GM19372 (cell line): ENCODE data around the gene NMRK2.

Experiments used
- ATAC-seq: cut with Tn5 transposase; IDR thresholded peaks from one replicate; pipeline ENCODE4 v1.9.1; 2021; ENCODE audit warnings: mild to moderate bottlenecking, low read depth, moderate library complexity; ENCODE audit not compliant: unreplicated experiment

The NMRK2 gene

DNA sequence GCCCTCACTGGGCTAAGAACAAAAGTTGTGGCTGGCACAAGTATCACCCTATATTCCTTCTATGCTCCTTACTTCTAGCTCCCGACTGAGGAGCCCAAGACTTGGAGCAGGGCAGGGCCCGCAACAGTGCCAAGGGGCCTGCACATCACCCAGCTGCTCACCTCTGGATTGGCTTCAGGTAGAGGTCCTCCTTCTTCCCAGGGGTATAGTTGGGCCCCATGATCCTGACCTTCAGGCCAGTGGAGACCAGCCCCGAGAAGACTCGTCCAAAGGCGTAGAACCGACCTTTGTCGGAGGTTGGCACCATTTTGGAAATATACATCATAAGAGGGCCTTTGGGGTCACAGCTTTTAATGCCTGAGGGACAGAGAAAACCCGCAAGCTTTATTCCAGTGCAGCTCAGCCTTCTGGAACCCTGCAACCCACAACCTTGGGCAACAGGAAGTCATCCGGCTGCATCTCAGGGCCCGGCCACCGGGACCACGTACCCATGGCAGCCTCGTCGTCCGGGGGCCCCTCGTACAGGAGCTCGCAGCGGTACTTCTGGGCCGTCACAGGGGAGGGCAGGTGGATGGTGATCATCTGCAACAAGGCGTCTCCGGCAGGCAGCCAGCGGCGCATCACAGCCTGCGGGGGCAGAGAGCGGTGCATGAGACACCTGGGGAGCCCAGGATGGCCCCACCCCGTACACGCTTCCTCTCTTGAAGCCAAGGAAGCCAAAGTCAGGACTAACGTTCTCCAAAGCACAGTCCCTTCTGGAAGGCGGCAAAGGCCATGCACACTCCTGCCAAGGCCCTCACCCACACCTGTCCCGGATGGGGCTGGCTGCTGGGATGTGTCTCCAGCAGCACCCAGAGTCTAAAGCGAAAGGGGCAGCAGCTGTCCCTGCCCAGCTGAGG, 47.7 kb downstream of the NMRK2 start:
- no peak for ATAC-seq

GRCh38 chr19:3981373-3981735, 48.5 kb downstream of the NMRK2 start:
- no peak for ATAC-seq

DNA sequence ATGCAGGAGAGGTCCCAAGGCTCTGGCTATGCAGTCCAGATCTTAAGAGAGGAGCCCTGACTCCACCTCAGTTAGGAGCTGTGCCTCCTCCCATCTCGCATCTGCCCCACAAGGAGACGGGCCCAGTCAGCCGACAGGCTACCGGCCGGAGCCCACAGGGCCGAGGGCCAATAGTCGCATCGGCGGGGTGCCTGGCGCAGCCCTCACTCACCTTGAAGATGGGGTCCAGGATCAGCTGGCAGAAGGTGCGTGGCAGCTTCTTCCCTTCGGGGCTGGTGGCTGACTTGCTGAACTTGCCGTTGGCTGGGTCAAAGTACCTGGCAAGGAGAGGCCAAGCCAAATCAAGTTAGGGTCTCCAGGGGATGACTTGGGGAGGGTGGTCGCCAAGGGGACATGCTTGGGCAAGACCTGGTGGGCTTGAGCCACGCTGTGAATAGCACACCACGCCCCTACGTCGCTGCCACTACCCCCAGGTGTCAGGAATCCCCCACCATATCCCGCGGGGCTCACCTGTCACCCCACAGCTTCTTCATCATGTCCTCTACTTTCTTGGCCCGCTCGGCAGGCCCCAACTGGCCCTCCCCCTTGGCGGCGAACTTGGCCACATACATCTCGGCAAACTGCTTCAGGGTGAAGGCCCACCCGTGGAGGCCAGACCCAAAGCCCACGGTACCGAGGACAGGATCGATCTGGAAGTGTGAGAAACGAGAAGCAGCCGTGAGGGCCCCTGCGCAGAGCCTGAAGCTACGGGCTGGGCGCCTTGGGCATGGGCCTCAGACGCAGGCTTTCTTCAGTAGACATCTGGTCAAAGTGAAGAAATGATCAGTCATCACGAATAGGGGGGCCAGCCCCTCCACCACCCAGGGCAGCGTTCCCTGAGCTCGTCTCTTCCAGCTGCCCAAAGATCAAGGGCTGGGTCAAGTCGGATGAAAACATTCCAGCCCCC, 49.1 kb downstream of the NMRK2 start:
- no peak for ATAC-seq

DNA sequence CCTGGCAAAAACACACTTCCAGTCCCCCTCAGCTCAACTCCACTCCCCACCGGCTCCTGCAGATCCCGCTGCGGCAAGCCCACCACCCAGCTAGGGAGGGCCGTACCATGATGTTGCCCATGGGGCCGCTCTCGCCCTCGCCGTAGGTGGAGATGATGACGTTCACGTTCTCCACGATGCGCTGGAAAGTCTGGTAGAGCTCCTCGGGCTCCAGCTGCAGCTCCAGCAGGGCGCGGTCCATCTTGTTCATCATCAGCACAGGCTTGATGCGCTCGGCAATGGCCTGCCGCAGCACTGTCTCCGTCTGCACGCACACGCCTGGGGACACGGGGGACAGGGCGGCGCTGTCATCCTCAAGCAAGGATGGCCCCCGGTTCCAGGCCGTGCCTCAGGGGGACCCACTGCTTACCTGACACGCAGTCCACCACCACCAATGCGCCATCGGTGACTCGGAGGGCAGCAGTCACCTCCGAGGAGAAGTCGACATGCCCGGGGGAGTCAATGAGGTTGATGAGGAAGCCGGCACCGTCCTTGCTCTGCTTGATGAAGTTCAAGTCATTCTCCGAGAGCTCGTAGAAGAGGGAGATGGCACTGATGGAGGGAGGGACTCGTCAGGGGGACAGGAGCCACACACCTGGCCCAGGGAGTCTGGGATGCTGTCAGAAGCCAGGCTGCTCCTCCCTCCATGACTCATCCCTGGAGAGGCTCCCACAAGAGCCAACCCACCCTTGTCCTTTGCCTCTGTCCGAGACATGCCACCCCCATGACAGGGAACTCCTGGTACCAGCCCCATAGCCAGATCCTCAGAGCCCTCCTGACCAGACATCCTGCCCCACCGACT, 50.1 kb downstream of the NMRK2 start:
- ATAC-seq, result no peak

DNA sequence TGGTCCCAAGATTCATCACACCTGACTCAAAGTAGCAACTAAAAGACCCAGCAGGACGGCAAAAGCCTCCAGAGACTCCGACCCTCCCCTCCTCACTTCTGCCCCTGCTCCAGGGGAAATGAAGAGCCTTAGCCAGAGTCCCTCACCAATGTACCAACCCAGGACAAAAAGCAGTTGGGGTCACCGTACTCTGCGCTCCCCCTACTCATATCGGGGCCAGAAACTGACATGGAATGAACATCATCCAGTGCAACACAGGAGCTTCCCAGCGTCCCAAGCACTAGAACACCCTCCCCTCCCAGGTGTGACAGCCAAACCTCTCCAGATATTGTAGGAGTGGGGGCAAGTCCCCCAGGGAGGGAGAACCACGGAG, 50.7 kb downstream of the NMRK2 start:
- ATAC-seq, result no peak

DNA sequence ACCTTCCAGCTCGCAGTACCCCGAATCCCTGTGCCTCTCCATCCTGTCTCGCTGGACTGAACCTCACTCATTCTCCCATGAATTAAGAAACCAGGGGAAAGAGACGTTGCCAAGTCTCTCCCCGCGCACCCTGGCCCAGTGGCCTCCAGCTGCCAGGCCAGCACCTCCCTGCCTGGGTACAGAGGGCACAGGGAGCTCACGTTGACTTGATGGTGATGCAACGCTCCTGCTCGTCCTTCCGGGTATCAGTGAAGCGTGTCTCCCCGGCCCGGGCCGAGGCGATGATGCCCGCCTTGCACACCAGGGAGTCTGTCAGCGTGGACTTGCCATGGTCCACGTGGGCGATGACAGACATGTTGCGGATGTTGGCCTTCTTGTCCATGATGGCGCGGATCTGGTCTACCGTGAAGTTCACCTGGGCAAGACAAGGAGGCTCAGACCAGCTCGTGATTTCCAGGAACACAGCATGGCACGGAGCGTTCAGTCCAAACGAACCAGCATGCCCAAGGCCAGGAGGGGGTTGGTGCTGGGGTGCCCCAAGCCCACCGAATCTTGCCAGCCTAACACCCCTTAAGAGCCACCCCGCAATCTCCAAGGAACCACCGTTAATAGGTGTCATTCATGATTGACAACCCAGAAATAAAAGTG, 51.2 kb downstream of the NMRK2 start:
- no peak for ATAC-seq

DNA sequence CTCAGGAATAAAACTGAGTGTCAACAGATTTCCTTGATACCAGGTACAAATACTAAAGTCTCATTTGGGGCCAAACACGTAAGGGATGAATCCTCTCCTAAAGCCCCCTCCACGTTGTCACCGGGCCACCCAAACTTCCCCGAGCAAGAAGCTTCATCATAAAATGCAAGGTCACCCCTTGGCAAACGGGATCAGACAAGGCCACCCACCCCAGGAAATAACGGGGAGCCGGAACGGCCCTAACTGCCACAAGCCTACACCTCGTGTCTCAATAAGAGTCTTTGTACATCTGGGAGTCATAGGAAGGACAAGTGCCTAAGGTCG, 51.7 kb downstream of the NMRK2 start:
- ATAC-seq, result no peak

DNA sequence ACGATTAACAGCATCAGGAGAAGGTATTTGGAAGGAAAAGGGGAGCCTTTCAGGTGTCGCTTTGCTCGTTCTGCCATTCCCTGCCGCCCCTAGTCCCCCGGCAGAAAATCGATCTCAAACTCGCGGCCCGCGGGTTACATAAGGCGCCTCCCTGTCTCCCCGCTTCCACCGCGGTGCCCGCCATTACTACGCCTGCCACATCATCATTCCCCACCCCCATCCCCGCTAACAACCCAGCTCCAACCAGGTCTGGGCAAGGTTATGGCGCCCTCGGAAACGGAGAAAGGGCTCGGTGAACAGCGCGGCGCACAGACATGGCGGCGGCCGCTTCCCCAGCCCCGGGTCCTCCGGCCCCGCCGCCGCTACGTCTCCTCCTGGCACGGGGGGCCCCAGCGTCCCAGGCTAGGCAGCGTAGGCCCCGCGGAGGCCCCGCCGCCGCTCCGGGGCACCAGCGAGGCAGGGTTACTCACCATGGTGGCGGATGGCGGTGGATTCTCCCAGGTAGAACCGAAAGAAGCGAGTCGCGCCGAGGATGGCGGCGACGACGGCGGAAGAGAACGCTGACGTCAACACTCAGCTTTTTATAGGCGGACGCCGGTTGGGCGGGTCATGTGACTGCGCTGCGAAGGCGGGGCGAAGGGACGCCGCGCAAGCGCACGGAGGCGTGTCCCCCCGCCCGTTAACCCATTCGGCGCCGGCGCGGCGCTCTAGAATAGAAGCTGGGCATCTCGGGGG, 52.2 kb downstream of the NMRK2 start, which contains the start of gene EEF2:
Gene EEF2, minus strand, starts transcription at position 556 of the 735 bp plus-strand sequence. Its CDS starts 83 bp downstream, at position 473.
- peak; percentile 54 for ATAC-seq

DNA sequence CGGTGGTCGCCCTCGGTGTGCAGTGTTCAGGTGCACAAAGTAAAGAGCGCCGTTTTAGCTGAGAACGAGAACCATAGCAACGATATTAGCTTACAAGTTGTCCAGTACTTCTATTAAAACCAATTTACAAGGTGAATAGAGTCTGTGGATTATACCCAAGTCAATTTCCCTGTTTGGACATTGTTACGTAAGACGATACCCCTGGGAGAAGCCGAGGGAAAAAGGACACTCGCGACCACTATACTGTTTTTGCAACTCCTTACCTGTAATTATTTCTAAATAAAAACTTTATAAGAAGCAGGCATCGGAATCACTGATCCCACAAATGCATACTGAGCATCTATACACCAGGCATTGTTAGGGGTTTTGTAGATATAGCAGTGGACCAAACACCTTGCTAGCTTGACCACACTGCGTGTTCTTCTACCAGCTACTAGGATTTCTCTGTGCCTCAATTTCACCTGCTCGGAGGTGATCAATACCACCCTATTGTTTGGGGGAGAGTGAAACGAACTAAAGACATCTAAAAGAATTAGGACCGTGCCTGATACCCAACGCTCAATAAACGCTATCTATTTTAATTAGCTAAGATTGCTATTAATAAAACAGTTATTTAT, 52.9 kb downstream of the NMRK2 start:
- ATAC-seq, result no peak

DNA sequence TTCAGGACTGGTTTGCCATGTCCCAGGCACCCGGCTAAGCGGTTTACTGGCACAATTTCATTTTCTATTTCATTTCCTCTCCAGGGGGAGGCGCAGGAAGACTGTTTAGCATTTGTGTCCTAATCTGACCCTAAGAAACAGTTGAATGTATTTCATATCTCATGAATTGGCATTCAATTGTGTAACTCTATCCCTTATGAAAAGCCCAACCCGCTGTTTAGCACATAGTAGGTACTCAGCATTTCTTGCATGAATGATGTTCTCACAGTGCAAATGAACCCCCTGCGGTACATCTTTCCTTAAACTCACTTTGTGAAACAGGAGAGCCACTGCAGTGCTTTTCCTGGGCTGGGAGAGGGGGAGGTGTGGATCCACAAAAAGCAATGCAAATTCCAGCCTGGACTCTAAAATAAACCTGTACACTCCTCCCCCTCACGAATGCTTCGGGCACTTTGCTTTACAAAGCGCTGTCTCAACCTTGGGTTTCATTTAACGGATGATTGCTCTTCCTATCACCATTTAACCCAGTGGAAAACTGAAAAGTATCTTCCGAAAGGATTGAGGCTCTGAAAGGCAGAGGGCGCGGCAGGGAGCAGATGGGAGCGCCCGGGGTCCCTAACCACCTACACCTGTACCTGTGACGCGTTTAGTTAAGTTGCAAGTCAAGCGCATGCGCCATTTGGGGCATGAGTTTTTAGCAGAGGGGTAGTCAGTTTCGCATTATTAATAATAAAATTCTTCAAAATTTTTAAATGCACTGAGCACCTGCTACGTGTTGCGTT, 53.6 kb downstream of the NMRK2 start:
- ATAC-seq, result no peak

DNA sequence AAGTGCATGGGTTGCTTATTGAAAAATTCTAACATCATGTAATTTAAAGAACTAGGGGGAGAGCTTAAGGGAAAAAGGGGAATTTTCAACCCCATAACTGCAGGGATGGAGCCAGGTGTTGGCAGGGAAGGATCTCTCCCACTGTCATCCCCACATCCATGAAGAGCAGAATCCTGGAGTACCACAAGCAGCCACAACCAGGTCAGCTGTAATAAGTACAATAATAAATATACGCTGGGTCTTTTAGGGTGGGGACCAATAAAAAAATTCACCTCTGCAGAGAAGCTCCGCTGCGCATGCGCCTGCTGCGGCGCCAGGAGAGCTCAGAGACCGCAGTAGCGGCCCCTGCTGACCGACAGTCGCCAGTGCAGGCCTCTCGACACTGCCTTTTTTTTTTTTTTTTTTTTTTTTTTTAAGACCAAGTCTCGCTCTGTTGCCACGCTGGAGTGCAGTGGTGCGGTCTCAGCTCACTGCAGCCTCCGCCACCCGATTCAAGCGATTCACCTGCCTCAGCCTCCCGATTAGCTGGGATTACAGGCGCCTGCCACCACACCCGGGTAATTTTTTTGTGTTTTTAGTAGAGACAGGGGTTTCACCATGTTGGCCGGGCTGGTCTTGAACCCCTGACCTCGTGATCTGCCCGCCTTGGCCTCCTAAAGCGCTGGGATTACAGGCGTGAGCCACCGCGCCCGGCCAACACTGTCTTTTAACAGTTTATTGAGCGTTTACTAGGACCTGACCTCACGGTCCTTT, 54.9 kb downstream of the NMRK2 start:
- ATAC-seq, result peak; percentile 47

DNA sequence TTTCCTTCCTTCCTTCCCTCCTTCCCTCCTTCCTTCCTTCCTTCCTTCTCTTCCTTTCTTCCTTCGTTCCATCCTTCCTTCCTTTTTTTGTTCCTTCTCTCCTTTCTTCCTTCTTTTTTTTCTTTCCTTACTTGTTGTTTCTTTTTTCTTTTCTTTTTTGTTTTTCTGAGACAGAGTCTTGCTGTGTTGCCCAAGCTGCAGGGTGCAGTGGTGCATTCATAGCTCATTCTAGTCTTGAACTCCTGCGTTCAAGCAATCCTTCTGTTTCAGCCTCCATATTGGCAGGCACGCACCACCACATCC, 57.9 kb downstream of the NMRK2 start:
- ATAC-seq, result no peak
